Right lung (tissue), 5 donors: ENCODE data around the gene PHOSPHO1. TPM values are rescaled to one million over a fixed set of nuclear protein-coding genes. Genes with fewer than 3 reads are reported as not detected.
A peak's percentile ranks its signal among the peaks of the same experiment; 100 is the strongest.

Experiments
- DNase-seq, 2 donors: peaks; one replicate each; pipeline ENCODE4 v3.0.0-alpha.2; 2013
- polyA plus RNA-seq, 5 donors: library from polyadenylated mRNA; unstranded; fragments of 120-200 nt; gene quantifications; one replicate each; pipeline versions ENCODE4 v1.2.1 to v1.2.3, GENCODE V29; 2013; ENCODE audit warnings: inconsistent platforms in 1 of 5, low replicate concordance in 1 of 5; ENCODE audit not compliant: insufficient read length in 5 of 5, insufficient read depth in 1 of 5

Gene PHOSPHO1
- polyA plus RNA-seq, 5 donors, result 2.8 to 6.2 (median 4.2) TPM

GRCh38 chr17:49247944-49248343 is 17.4 kb upstream of the PHOSPHO1 start:
- DNase-seq, result no peak

GRCh38 chr17:49244839-49245238 is 14.3 kb upstream of the PHOSPHO1 start:
- no peak for DNase-seq

DNA sequence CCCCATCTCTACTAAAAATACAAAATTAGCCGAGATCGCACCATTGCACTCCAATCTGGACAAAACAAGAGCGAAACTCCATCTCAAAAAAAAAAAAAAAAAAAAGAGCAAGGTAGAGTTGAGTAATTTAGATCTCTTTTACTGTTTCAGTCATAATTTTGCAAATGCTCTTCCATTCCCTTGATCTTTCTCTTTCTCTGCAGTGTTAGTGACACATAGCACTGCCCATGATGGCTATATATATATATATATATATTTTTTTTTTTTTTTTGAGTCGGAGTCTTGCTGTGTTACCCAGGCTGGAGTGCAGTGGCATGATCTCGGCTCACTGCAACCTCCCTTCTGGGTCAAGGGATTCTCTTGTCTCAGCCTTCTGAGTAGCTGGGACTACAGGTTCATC is 12.2 kb upstream of the PHOSPHO1 start:
- DNase-seq, result no peak

- DNase-seq, result no peak
Observed at GRCh38 chr17:49241692-49242397, 11.3 kb upstream of the PHOSPHO1 start.

- DNase-seq, result no peak
Observed at GRCh38 chr17:49241040-49241439, 10.5 kb upstream of the PHOSPHO1 start.

- no peak for DNase-seq
Observed at GRCh38 chr17:49240619-49241018, 10.0 kb upstream of the PHOSPHO1 start.

- DNase-seq, result no peak
Observed at GRCh38 chr17:49239963-49240362, 9.4 kb upstream of the PHOSPHO1 start.

DNA sequence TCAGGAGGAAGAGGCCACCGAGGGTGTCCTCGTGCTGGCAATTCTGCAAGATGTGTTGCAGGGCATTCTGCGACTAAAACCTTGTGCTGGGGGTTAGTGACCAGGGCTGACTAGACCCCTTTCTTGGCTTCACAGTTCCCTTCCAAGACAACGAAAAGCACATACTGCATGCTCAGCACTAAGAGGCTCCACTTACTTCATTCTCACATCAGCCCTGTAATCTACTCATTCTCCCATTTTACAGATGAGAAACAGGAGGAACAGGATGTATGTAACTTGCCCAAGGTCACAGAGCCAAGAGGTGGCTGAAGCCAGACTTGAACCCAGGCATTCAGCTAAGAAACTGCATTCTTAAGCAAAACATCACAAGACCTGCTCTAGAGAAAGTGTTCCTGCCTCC is 5.3 kb upstream of the PHOSPHO1 start:
- DNase-seq, result no peak

GRCh38 chr17:49234509-49235080 is 4.0 kb upstream of the PHOSPHO1 start:
- DNase-seq, result no peak

- DNase-seq, result no peak
Observed at GRCh38 chr17:49231563-49231894, 942 bp upstream of the PHOSPHO1 start.

DNA sequence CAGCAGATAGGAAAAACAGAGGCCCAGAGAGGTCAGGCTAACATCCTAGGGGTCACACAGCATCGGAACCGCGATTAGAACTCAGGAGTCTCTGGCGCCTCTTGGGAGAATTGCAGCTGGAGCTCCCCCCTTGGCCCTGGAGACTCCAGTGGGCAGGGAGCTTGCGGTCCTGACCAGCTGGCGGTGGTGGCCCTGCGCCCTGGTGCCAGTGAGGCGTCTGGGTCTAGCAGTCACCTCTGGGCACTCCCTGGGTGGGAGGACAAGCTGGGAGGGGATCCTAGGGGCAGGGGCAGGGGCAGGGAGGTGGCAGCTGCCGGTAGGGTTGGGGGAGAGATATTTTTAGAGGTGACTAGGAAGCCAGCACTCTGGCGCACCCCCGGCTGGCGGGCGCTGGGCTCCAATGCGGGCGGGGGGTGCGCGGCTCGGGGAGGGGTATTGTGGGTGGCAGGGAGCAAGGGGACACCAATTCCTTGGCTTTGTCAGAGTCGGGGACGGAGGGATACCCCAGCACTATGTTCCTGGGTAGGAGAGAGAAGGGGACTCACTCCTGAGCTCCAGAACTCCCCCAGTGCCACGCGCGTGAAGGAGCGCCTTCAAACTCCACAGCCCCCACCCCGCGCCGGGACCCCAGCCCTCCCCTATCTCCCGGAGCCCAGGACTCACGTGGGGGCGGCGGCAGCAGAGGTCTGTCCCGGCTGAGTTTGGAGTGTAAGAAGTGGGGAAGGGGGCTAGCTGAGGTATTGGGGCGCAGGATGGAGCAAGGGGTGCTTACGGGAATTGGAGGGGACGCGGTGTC is 584 bp downstream of the PHOSPHO1 start:
- DNase-seq, result no peak

DNA sequence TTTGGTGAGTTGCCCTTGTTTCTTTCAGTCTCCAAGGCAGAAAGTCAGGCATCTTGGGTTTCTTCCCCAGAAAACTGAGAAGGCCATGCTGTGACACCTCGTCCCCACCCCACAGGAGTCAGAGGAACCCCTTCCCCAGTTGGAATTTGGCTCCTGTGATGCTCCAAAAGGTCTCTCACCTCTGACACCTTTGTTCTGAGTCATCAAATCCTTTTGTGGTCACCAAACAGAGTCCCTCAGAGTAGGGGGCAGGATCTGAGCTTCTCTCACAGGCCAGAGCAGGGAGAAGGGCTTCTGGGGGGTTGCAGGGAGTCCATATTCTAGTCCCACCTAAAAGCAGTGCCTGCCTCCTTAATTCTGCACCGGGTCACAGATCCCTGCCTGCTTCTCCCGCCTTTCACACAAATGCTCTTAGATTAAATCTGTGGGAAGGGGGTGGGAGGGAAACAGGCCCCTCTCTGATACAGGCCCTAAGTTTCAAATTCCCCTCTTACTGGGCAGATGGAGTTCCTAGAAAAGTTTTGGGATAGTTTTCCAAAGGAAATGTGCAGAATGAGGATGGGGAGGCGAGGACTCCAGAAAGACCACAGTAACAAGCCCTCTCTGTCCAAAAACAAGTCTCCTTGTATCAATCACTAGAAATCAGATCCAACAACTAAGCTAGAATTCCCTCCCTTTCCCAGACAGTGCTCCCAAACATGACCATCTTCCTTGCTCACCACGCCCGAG is 1.3 kb downstream of the PHOSPHO1 start:
- DNase-seq, result no peak

DNA sequence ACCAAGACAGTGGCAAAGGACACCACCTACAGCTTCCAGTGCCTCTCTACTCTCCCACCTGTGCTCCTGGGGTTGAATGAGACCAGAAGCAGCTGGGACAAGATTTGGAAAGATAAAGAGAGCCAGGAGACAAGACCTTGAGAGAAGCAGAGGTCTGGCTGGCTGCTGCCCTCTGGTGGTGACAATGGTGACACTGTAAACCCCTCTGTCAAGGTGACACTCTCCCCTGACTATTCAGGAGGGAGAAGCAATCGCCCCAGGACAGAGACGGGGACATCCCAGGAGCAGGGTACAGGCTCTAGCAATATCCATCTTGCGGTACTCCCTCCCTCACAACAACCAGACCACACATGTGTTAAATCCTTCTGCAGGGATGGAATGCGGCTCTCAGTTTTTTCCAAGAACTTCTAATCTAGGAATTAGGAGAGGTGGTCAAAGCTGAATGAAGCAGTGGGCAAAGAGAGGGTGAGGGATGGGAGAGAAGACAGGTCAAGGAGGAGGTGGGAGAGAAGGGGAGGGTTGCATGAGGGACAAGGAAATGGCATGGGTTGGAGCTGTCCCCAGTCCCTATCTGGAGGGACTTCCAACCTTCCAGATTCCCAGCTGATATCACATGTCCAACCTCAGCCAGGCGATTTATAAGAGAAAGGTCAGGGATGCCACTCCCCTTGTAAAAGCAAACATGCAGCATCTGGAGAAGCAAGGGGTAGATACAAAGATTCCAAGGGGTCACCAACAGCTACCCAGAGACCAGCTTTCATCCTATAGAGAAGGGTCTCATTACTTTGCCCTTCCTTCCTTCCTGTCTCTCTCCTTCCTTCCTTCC is 2.9 kb downstream of the PHOSPHO1 start:
- DNase-seq, result peak in 1 of 2 donors; percentile 37

DNA sequence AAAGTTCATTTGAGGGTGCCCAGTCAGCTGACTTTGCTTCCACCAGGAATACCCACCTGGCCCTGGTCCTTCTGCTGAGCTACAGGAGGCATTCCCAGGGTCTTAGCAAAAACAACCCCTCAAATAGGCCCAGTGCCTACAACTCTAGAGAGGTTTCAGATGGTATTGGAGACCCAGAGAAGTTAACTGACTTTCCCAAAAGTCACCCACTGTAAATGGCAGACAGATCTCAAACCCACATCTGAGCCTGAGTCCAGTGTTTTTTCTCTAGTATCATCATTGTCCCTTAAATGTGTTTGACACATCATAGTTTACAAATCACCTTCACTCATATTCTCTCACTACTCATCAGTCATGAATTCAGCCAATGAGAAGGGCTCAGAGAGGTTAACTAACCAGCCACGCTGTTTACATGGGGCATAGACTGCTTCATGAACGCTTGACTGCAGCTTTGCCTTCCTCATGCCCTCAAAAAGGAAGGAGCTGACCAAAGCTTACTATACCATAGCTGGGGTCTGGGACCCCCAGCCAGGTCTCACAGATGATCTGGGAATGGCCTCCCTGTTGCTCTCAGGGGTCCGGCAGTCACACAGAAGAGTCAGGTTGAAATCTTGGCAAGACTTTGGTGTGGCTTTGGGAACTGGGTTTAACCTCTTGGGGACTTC is 3.7 kb downstream of the PHOSPHO1 start:
- no peak for DNase-seq

GRCh38 chr17:49225554-49226236 is 4.9 kb downstream of the PHOSPHO1 start:
- no peak for DNase-seq

DNA sequence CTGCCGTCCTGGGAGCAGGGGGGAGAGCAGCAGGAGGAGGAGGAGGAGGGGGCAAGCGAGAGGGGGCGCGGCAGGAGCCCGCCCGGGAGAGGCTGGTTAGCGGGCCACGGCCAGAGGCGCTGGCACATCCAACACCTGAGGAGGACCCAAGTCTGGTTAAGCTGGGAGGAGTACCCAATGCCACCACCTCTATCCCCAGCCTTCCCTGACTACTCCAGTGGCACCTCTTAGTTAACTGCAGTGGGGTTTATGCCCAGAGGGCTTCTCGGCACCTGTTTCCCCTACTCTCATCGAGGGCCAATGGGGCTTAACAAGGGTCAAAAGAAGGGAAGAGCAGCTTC is 5.6 kb downstream of the PHOSPHO1 start:
- DNase-seq, result no peak

- DNase-seq, result no peak
Observed at GRCh38 chr17:49224198-49224996, 6.2 kb downstream of the PHOSPHO1 start.

- peak in 1 of 2 donors; percentile 18 for DNase-seq
Observed at GRCh38 chr17:49223517-49224197, 6.9 kb downstream of the PHOSPHO1 start.

DNA sequence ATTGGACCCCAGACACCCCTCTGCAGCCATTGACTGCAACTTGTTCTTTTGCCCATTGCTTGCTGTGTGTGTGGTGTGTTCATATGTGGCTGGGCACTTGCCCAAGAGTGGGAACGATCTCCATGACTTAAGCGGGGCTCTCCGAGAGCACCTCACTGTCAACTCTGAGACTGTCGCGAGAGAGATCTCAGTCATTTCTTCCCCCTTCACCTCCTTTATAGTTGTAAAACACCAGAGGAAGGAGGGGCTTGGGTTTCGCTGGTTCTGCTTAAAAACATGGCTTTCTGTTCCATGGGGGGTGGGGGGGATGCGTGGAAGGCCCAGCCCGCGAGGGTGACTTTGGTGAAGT is 7.4 kb downstream of the PHOSPHO1 start:
- DNase-seq, result no peak
